HG03432 (cell line): ENCODE measurements around the gene TIGD3.

ENCODE experiments used
- ATAC-seq: cut with Tn5 transposase; IDR thresholded peaks from one replicate; pipeline ENCODE4 v1.9.1; 2021; ENCODE audit warnings: mild to moderate bottlenecking, moderate library complexity; ENCODE audit not compliant: unreplicated experiment

The TIGD3 gene, protein sequence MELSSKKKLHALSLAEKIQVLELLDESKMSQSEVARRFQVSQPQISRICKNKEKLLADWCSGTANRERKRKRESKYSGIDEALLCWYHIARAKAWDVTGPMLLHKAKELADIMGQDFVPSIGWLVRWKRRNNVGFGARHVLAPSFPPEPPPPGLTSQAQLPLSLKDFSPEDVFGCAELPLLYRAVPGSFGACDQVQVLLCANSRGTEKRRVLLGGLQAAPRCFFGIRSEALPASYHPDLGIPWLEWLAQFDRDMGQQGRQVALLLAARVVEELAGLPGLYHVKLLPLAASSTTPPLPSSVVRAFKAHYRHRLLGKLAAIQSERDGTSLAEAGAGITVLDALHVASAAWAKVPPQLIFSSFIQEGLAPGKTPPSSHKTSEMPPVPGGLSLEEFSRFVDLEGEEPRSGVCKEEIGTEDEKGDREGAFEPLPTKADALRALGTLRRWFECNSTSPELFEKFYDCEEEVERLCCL

DNA sequence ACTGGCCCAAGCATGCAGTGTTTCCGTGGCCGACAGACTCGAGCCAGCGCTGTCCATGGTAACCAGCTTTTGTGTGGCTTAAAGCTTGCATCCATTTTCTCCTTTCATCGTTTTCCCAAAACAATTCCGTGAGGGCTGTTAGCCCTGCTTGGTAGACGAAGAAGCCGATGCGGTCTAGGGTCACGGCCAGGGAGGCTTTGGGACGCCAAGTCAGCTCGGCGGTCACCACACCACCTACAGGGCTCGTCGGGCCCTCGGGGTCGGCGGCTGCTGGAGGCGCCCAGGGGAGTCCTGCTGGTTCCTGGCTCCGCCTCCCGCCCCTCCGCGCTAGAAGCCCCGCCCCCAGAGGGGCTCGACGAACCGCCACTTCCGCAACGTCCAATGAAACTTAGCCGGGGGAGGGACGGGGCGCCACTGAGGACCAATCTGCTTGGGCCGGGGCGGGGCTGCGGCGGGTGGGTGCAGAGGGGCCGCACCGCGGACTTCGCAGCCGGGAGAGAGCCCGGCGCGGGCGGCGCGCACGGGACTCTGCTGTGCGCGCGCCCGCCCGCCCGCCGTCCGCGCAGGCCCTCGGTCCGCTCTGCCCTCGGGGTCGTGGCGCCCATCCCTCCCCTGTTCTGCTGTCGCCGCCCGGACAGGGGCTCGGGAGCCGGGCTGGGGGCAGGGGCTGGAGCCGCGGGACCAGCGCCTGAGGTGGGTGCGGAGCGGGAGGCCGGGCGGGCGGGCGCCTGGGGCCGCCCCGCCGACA is at the start of gene TIGD3:
TIGD3 (plus strand) TSS at position 487 of the 748 bp plus-strand sequence. CDS start 1,058 bp downstream, outside the sequence.
- ATAC-seq, result peak; percentile 79

GRCh38 chr11:65305501-65306268 is 48.9 kb upstream of the TIGD3 start:
- no peak for ATAC-seq

DNA sequence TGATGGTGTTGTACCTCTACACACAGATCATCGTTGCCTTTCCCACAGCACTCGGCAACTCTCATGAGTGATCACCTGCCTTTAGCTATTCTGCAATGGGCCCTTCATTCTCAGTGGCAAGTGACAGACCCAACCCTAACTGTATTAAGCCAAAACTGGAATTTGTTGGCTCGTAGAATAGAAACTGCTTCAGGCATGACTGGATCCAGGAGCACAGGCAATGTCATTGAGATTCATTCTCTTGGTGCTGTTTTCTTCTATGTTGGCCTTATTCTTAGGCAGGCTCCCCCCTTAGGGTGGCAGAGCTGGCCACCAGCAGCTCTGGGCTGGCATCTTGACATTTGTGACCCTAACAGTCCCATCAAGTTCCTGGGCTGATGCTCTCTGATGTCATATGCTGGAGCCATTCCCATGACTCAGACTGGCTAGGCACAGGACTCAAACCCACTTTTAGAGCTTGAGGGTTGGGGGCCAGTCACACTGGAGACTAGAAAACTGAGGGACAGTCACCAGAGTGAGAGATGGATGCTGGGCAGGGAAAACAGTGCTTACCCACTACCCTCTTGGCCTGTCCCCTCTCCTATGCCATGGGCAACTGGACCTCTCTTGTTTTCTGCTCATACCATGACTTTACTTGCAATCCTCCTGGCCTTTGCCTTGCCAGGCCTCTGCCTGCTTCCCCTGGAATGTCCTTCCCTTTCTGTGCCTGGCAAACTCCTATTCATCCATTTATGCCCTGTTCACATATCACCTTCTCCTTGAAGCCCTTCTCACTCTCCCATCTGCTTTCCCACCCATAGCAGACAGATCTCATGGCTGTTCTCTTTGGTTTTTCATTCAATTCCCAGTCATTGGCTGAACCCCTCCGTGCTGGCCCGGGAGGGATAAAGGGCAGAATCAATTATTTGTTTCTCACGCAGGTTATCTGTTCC is 47.0 kb upstream of the TIGD3 start:
- no peak for ATAC-seq

DNA sequence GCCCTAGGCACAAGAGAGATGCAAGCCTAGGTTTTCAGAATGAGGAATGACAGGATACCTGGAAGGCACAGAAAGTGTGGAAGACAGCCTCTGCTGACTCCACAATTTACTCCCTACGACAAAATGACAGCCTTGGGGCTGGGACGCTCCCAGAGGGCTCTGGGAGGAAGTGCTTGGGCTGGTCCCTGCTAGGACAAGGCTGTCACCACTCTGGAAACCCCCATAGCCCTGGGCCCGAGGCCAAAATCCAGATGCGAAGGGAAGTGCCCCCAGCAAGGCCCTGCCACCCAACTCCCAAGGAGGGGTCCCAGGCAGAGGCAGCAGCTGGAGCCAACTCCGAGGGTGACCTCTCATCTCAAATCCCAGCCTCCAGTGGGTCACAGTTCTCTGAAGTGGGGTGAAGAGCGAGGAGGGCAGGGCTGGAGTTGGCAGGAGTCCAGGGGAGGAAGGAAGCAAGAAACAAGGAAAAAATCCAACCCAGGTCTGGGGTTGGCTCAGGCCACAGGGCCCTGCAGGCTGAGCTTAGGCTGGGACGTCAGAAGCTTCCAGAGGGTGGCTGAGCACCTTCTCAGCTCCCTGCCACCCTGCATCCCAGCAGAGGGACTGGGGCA is 46.2 kb upstream of the TIGD3 start:
- ATAC-seq, result no peak

DNA sequence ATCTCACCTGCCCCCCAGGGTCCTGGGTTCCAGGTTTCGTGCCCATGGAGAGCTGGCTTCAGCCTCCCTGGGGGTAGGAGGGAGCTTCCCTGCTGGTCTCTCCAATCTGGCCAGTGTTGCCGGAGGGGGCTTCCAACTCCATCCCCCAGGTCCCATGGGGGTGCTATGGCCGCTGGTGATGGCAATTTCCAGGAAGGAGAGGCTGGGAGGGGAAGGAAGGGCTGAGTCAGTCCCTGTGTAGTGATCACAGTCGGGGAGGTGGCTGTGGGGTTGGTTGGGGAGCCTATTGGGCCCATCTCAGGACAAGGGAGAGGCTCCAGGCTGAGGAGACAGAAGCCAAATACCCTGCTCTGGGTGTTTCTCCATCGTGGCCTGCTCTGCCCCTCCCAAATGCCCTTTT is 45.5 kb upstream of the TIGD3 start:
- no peak for ATAC-seq

DNA sequence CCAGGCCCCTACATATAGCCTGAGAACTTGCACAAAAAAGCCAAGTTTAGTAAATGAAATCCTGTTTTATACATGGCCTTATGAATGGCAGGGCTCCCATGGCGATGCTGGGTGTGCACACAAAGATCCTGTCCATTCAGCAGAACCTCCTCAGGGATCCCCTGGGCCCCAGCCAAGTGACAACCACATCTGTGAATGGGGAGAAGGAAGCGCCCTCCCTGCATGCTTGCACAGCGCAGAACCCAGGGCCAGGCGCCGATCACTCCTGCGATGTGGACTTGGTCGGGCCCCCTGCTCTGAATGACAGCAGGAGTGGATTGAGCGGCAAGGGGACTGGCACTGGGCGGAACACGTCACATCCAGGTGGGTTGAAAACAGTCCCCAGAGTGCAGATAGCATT is 44.3 kb upstream of the TIGD3 start:
- no peak for ATAC-seq

GRCh38 chr11:65310736-65311135 is 43.8 kb upstream of the TIGD3 start:
- ATAC-seq, result no peak

GRCh38 chr11:65311170-65311678 is 43.3 kb upstream of the TIGD3 start:
- ATAC-seq, result no peak

GRCh38 chr11:65314501-65315203 is 39.9 kb upstream of the TIGD3 start, which contains the start of gene CDC42EP2:
Gene CDC42EP2, plus strand, starts transcription at chr11:65314866. Its CDS starts 6,033 bp downstream, at chr11:65320899.
- peak; percentile 80 for ATAC-seq

DNA sequence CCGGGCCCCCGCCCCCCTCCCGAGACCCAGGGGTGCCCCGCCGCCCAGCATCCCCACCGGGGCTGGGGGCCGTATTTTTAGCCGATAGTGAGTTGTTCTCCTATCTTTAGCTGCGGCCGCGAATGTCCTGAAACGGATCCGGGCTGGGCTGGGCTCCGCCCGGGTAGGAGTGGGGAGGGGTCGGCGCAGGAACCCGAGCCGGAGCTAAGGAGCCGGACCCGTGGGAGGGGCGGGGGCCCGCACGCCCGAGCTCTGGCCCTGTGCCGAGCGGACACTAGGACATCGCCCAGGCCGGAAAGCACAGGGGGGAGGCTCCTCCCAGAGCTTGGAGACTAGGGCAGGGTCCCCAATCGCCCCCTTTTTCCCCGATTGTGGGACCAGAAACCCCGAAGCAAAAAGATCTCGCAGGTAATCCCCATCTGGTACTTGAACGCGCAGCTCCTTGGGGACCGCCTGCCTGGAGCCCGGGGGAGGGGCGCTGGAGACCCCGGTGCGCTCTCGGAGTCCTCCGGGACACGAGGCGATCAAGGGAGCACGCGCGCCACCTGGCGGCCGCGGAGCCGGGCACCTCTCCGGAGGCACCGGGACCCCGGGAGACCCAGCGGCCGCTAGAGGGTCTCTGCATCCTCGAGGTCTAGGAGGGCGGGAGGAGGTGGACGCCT is 39.2 kb upstream of the TIGD3 start:
- peak; percentile 56 for ATAC-seq

GRCh38 chr11:65315866-65316226 is 38.7 kb upstream of the TIGD3 start:
- ATAC-seq, result no peak

GRCh38 chr11:65316227-65317024 is 38.1 kb upstream of the TIGD3 start:
- no peak for ATAC-seq

DNA sequence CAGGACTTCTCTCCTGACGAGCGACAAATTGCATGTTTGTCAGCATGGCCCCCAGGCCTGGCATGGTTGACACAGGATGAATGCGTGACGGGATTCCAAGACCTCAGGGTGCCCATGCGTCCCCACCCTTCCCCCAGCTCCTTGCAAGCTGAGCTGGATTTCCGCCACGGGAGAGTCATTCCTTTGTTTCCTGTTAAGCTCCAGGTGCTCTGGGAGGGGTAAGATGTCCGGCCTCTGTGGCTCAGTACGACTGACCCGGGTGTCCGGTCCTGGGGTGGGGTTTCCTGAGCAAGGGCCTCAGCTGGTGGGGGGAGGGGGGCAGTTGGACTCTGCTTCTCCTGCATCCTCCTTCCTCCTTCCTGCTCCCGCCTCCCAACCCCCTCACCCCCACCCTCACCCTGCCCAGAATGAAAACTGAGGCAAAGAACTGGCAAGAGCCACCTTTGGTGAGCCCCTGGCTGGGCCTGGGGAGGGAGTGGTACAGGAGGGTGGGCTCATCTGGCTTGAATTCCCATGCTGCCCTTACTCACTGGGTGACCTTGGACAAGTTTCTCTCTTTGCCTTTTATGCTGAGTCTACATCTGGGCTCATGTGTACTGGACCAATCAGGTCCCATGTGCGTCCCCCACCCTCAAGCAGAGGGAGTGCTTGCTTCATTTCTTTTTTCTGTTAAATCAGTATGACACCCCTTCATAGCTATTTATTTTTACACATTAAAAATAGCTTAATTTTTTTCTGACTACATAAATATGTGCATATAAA is 37.3 kb upstream of the TIGD3 start:
- no peak for ATAC-seq

- no peak for ATAC-seq
Measured at GRCh38 chr11:65320386-65321075, 34.0 kb upstream of the TIGD3 start.

- no peak for ATAC-seq
Measured at GRCh38 chr11:65321076-65321475, 33.5 kb upstream of the TIGD3 start.

GRCh38 chr11:65321828-65322485 is 32.6 kb upstream of the TIGD3 start:
- ATAC-seq, result no peak
